GM21367 (cell line): ENCODE measurements around the gene PBX1.
A peak's percentile ranks its signal among the peaks of the same experiment; 100 is the strongest.

Source experiments
- ATAC-seq: cut with Tn5 transposase; IDR thresholded peaks from one replicate; pipeline ENCODE4 v1.9.1; 2021; ENCODE audit not compliant: unreplicated experiment

Gene PBX1

DNA sequence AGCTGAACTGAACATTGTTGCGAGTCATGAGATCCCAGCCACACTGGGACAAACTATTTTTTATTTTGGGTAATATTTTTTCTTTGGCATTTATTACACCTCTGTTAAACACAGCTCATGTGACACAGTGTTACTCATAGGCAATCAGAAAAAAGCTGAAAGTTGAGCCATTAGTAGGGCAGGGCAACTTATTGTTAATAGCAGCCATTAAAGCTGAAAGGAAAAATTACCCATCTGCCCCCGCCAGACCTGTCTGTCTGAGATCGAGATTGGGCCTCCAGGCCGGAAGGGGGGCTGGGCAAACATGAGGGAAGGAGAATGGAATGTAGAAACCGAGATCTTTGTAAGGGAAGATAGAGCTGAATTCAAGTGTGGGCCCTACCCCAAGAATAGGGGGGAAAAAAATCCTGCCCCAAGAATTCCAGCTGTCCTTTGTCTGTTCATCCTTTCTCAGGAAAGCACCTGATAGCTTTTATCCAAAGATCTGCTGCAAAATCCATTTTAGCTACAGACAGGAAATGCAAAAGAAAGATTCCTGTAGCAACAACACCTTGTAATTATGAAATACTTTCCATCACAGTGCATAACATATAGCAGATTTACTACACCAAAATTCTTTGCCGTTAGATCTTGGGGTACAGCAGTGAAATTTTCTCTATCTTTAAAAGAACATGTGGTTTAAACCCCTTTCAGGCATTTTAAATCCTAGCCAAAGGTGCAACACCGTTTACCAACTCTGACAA lies 212.8 kb downstream of the PBX1 start:
- ATAC-seq = no peak

DNA sequence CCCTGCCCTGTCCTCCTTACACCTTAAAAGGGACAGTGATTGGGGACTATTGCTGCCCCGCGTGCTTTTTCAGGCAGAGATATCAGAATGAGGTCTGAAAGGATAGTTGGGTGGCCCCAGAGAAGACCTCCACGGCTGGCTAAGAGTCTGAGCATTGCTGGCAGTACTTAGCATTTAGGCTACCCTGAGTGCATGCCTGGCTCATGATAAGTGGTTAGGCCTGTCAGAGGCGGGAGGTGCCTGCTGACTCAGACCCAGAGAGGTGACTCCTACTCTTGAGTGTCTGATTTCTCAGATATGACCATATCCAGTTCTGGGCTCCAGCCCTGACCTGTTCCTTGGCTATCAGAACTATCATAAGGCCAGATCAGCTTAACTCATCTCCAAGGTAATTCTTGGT lies 213.7 kb downstream of the PBX1 start:
- ATAC-seq = no peak

DNA sequence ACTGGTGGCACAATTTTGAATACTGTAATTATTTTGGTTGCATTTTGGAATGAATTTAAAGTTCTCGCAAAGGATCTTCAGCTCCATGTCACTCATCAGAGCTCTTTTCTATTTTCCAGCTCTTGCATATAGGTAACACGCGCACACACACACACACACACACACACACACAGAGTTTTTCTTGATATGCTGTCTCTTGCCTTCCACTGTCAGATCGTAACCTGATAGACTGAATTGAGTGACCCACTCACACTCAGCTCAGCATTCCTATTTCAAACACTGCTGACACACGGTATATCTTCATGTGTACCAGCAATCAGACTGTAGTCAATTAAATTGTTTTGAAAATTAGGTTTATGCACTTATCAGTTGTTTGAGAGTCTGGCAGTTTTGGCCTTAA lies 214.1 kb downstream of the PBX1 start:
- ATAC-seq = no peak

DNA sequence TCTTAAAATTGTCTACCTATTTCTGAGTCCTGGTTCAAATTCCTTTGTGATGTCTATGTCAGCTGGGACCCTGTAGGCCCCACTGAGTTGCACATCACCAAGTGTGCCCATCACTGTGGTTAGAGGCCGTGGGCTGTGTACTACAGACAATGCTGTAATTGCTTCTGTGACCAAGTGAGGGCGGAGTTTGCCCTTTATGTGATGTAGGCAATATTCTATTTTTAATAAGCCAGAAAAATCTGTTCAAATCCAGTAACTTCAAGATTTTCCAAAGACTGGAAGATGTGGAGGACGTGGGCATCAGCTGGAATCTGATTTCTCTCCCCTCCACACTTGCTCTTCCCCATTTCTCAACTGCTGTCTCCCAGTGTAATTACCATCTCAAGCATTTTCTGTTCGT lies 215.4 kb downstream of the PBX1 start:
- no peak for ATAC-seq

DNA sequence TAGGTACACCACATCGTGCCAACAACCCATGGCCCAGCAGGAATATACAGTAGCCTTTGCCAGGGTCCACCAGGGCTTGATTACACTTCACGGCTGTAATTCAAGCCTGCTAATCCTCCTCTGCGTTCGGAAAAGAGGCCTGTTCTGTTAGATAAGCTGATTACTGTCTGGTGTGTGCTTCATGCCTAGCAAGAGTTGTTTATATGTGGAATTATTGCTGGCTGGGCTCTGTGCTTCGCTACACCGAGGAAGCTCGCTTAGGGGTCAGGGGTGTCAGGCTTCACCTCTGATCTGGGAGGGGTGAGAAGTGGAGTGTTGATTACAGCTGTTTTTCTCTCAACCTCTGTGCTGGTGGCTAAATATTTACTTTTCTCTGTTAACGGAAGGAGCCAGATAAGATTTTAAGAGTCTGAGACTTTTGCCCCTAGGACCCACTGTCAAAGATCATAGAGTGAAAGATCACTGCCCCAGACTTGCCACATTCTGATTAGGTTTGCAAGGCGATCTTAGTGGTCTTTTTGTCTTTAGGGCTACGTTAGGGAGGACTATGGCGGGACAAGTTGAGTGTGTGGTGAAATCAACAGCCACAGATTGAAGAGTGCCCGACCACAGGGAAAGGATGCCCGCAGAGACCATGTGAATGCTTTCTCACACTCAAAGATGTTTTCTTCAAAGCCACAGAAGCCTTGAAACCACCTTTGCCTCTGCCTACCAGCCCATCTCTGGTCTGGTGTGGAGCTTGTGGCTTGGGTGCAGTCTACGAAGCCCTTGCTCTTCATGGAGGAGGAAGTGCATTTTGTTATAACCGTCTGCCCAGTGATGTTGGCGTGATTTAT lies 216.1 kb downstream of the PBX1 start:
- ATAC-seq = no peak

DNA sequence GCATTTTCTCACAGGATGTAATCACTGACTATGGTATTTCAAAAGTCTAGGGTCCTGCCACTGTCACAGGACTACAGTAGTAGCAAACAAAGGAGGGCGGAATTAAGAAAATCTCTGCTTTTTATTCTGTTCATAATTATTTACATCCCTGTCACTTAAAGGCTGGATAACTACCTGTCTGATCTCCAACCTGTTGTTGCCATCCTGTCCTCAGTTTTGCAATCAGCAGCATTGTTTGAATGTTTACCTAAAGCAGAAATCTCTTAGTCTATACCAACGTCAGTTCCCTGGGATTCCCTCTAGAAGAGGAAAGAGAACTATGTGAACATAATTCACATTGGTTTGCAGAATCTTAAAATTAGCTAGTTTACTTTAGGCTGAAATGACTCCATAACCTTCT lies 218.5 kb downstream of the PBX1 start:
- no peak for ATAC-seq

DNA sequence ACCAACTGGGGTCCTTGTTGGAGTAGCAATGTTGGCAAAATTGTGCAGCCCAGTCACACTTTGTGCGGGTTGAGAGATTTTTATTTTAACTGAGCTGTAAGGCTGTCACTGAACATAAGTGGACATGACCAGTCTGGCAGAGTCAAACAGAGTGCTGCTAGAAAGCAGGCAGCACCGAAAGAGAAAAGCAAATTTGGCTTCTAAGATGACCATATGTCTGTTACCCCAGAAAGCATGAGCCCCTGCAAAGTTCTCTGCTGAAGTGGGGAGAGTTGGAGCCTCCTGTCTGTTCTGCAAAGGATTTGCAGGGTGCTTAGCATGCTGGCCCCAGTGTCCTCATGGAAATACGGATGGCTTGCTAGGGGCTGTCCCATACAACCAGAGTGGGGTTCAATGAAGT lies 220.4 kb downstream of the PBX1 start:
- no peak for ATAC-seq

DNA sequence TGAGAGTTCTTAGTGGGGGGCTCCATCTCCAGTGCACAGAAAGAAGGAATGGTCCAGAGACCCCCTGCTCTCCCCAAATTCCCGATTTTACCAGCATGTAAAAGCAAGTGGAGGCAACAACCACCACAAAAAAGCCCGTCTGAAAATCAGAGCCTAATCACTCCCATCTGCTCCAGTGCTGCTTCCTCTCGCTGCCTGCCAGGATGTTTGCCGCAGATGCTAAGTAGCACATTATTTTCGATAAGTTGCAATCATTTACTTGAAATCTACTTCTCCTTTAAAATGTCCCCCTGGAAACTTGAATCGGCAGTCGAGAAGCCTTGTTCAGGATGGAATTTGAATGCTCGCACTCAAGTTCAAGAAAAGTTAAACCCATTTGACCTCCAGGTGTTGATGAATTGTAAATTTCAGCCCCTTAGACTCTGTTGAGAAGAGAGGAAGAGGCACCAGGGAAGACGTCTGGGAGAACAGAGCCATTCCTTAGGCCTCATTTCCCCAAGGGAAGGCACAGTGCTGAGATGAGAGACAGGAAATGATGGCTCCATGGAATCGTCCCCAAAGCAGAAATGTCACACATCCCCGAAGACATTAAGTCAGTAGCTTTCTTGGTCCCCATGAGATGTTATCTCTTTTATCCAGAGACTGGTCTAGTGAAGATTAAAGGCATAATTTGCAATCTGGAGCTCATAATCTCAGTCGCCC lies 221.3 kb downstream of the PBX1 start:
- no peak for ATAC-seq

DNA sequence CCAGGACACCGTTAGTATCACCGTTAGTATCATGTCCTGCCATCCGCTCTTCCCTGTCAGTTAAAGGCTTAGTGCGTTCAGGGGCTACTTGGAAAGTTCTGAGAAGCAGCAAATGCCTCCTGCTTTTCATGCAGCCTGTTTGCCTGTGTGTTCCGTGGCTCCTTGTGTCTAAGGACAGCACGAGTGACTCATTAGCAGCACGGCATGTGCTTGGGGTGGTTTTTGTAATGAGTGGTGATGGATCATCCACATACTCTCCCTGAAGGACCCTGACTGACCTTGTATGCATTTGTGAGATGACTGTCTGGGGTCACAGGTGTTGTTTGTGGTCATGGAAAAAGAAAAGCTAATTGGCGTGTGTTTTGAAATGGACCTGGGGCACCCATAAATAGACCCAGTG lies 221.9 kb downstream of the PBX1 start:
- ATAC-seq = no peak

DNA sequence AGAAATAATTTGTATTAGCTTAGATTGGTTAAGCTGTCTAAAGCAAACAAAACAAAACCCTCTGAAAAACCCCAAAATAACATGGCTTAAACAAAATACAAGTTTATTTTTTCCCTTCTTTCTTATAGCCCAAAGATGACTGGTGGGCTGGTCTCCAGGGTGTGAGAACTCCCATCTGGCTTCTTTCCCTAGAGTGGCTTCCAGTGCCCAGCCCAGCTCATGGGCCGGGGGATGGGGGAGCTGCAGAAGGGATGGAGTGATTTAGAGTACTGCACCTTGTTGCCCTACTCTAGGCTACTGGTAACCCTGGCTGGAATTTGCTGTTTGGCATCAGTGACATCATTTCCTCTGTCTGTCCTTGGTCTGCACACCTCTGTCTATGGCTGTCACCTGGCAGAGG lies 223.0 kb downstream of the PBX1 start:
- no peak for ATAC-seq

DNA sequence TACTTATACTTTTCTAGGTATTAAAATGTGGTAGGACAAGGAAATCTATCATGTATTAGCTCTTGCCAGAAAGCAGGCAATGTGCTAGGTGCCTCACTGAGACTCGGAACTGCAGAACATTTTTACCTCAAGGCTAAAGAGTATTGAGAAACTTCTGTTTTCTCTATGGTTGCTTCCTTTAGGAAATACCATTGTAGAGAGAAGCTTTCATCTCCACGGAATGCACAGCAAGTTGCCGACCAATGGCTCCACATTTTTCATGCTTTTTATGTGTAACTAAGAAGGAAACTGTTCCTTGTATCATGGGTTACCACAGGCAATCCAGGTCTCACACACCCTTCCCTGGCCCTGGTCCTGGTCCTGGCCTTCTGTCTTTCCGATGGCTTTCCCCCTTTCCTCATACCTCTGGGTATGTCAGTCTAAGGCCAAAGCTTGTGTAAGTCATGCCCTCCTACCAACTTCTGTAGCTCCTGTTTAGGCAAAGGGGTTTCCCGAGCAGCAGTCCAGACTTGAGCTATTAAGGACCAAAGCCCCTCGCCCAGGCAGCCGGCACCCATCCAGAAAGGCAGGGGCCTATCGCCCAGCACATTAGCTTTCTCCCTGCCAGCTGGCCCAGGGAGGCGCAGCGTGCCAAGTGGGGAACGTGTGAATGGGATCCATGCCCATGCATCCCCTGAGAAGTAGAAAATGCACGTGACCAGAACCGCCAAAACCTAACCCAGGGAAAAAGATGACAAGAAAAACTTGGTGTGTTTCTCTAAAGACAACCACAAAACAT lies 225.0 kb downstream of the PBX1 start:
- ATAC-seq = no peak

DNA sequence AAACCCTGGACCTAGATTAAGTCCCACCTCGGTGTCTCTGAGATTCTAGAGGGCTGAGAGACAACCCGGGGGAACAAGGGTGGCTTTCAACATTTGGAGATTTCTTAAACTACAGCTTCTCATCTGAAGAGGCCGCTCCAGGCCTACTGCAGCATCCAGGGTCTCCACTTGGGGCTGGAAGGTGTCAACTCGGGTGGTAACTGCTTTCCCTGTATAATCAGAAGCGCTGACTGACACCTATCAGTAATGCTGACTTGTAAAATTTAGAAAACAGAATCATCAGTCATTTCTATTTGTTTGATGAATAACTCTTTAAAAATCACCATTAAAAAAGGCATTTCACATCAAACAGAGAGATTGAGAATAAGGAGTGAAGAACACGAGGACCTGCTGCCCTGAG lies 226.0 kb downstream of the PBX1 start:
- ATAC-seq = no peak

DNA sequence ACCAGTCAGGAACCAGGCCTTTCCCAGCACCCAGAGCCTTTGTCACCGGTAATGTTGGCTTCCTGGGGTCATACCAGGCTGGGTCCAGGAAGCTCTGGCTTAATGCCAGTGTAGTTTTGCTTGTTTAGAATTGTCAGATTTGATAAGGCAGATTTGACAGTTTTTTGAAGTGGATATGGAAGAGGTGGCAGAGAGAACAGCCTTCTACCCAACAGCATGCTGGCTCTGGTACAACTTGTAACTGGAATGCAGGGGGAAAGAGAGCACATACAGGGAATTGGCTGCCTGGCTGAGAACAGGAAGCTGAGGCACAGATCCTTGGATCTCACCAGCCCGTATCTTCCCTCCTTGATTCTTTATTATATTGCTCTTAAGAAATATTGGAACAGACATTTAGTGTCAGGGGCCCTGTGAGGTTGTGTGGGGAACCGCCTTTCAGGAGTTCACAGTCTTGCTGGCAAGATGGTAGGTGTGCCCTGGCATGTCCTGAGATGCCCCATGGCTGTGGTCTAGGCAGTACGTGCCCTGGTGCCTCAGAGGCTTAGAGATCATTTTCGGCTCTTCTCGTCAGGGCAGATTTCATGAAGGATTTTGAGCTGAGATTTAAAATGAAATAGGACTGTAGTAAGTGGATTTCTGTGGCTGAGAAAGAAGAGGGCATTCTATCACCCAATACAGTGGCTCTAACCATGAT lies 227.0 kb downstream of the PBX1 start:
- no peak for ATAC-seq

DNA sequence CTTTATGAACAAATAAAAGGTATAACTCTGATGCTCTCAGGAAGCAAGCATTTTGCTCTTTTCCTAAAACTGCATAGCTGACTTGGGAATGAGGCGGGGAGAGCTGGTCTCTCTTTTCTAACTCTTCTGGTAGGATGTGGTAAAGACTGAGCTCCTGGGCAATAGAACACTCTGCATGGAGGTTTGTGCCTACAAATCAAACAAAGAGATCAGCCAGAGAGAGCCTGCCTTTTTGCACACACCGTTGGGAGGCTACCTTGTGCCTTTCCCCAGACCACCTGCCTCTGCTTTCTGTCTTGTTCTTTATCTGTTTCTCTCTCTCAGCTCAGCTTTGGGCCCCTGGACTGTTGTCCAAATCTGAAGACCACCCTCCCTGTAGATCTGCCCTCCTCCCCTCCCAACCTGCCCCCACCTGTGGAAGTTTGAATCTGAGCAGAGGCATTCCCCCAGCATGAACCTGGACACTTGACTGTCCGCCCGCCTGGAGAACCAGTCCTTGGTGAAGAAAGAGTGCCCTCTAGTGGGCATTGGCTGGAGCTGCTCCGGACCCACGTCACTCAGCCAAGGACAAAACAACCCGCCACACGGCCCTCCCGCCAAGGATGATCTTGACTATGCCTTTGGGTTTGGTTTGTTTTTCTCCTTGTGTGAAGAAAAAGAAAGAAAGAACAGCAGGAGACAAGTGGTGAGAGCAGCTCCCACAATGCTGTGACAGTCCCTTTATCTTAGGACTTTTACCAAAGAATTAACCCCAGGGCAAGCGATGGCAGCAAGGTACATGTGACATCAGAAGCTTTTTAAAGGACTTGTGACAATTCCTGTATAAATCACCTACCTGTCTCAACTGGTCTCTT lies 228.2 kb downstream of the PBX1 start:
- peak; percentile 98 for ATAC-seq

DNA sequence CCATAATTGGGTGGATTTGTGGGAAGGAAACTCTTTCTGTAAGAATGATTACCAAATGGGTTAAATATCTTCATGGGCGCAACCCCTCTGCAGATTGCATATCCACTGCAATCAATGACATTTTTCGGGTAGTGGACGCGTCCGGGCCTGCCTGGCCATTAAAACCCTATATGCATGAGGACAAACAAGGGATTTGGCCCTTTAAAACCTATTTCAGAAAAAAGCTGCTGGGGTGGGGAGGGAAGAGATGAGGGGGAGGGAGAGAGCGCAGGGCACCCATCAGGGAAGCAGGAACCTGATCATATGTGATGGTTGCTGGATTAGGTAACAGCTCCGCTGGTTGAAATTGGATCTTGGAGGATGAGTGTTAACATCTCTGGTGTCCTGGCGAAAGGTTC lies 228.8 kb downstream of the PBX1 start:
- ATAC-seq = no peak

DNA sequence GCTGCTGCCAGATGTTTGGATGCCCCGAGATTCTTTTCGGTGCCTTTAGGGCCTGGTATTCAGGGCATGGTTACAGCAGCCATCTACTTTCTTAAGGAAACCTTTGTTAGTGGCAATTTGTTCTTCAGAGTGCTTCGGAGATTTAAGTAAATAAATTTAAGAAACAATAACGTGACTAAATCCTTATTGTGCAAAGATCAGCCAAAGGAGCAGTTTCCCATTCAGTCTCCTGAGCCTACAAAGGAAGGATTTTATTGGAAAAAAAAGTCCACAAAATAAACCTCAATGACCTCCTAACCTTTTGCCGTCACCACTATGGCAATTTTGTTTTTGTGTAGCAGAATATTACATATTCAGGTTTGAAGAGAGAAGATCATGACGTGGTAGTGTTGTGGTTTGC lies 231.1 kb downstream of the PBX1 start:
- ATAC-seq = no peak

DNA sequence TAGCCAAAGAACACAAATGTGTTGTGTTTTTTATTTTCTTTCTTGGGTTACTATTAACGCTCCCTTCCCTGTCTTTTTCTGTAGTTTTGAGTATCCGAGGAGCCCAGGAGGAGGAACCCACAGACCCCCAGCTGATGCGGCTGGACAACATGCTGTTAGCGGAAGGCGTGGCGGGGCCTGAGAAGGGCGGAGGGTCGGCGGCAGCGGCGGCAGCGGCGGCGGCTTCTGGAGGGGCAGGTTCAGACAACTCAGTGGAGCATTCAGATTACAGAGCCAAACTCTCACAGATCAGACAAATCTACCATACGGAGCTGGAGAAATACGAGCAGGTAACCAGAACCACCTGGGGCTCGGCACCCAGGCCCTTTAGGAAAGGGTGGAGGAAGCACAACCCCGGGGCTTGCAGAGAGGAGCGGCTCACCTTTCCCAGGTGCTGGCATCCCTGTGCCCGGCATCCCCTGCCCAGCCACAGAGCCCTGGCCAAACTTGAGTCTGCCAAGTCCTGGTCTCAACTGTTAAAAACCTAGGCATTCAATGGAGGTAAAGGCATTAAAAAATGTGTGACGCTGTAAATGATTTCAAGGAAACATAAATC lies 233.5 kb downstream of the PBX1 start:
- ATAC-seq = no peak

DNA sequence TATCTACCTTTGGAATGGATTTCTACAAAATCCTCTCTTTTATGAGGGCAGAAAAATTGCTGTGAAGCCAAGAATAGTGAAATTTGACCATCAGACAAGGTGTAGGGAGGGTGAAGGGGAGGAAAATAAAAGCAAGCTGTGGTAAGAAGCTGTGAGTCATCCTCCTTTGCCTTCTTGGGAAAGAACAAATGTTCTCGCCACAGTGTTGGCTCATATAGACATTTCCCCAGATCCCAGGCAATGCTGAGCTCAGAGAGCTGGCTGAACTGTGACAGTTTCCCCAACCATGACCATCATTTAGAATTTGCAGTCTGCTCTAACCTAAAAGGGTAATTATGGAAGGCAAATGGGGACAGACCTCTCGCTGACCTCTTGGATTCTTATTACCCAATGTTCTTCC lies 235.4 kb downstream of the PBX1 start:
- no peak for ATAC-seq

DNA sequence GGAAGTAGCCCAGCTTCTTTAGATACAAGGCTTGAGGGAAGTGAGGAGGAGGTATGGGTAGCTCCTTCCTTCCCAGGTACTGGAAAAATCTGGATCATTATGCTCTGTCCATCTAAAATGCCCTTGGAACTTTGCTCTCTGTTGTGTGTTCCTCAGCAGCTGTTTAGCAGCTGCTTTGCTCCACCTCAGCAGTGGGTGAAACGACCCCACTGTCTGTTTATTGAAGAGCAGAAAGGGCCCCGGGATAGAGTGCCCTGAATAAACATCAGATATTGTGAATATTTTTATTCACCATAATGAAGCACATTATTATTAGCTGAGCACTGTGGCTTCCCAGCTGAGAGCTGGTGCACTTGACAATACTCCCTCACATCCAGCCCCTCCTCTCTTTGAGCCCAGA lies 237.9 kb downstream of the PBX1 start:
- ATAC-seq = no peak
